RWPE2 (cell line): ENCODE measurements around the gene CYFIP1.

ENCODE experiments used
- ATAC-seq: fragments of 200-7000 bp; cut with Tn5 transposase; 3 replicates; pipeline ENCODE4 v1.9.1; 2021; ENCODE audit warnings: low read depth
- DNase-seq: peaks from one replicate; pipeline ENCODE4 v3.0.0-alpha.2; 2020; ENCODE audit warnings: low spot score
- H3K27ac ChIP-seq: fragments of 450-650 bp; 2 replicates; pipeline ENCODE4 v1.5.1; 2017; ENCODE audit warnings: mild to moderate bottlenecking; ENCODE audit not compliant: poor library complexity, severe bottlenecking
- H3K27me3 ChIP-seq: fragments of 250-450 bp; sonication (Bioruptor Pico); 2 replicates; pipeline ENCODE4 v1.5.1; 2021; ENCODE audit warnings: mild to moderate bottlenecking, moderate library complexity; ENCODE audit not compliant: insufficient read depth, poor library complexity, severe bottlenecking
- H3K36me3 ChIP-seq: fragments of 250-450 bp; sonication (Bioruptor Pico); 2 replicates; pipeline ENCODE4 v1.5.1; 2020; ENCODE audit warnings: low read depth, mild to moderate bottlenecking, moderate library complexity
- H3K4me1 ChIP-seq: fragments of 250-450 bp; sonication (Bioruptor Pico); 2 replicates; pipeline ENCODE4 v1.5.1; 2021; ENCODE audit warnings: mild to moderate bottlenecking, moderate library complexity; ENCODE audit not compliant: insufficient read depth, poor library complexity, severe bottlenecking
- H3K4me3 ChIP-seq: fragments of 250-450 bp; sonication (Bioruptor Pico); 2 replicates; pipeline ENCODE4 v1.5.1; 2021; ENCODE audit warnings: mild to moderate bottlenecking, moderate library complexity; ENCODE audit not compliant: severe bottlenecking
- H3K9me3 ChIP-seq: fragments of 250-450 bp; sonication (Bioruptor Pico); 2 replicates; pipeline ENCODE4 v1.5.1; 2021; ENCODE audit warnings: mild to moderate bottlenecking, moderate library complexity; ENCODE audit not compliant: severe bottlenecking
- TF ChIP-seq, protein P1 (sequence below): fragments of 450-650 bp; IDR thresholded peaks from one replicate; pipeline ENCODE4 v1.5.1; 2017; ENCODE audit warnings: mild to moderate bottlenecking, moderate library complexity; ENCODE audit not compliant: poor library complexity, severe bottlenecking

Gene CYFIP1

DNA sequence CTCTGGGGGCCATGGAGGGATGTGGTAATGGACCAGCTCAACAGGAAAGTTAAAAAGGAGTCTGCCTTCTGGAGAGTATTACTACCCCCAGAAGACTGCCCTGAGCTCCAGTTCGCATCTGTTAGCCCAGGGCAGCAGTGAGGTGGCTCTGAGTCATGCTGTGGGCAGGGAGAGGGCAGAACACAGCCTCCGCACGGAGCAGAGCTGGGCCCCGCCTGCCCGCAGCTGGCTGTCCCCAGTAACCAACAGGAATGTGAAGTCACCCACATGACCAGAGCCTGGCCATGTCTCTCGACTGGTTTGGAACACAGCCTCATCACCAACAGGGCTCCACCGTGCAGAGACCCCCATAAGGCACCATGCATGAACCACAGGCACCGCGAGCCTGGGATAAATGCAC, 62.1 kb downstream of the CYFIP1 start:
- TF ChIP-seq, protein P1, sequence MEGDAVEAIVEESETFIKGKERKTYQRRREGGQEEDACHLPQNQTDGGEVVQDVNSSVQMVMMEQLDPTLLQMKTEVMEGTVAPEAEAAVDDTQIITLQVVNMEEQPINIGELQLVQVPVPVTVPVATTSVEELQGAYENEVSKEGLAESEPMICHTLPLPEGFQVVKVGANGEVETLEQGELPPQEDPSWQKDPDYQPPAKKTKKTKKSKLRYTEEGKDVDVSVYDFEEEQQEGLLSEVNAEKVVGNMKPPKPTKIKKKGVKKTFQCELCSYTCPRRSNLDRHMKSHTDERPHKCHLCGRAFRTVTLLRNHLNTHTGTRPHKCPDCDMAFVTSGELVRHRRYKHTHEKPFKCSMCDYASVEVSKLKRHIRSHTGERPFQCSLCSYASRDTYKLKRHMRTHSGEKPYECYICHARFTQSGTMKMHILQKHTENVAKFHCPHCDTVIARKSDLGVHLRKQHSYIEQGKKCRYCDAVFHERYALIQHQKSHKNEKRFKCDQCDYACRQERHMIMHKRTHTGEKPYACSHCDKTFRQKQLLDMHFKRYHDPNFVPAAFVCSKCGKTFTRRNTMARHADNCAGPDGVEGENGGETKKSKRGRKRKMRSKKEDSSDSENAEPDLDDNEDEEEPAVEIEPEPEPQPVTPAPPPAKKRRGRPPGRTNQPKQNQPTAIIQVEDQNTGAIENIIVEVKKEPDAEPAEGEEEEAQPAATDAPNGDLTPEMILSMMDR: no peak
- peak; percentile 93 for ATAC-seq
- Histone ChIP-seq H3K4me3 (no peak overlapping the region), H3K36me3 (peaks cover 80% of the 10 kb centered on the region), H3K27me3 (no peaks in the 10 kb centered on the region), H3K4me1 (no peaks in the 10 kb centered on the region), H3K9me3 (no peaks in the 10 kb centered on the region), H3K27ac (peak overlapping the region; percentile 48)
- DNase-seq: no peak

DNA sequence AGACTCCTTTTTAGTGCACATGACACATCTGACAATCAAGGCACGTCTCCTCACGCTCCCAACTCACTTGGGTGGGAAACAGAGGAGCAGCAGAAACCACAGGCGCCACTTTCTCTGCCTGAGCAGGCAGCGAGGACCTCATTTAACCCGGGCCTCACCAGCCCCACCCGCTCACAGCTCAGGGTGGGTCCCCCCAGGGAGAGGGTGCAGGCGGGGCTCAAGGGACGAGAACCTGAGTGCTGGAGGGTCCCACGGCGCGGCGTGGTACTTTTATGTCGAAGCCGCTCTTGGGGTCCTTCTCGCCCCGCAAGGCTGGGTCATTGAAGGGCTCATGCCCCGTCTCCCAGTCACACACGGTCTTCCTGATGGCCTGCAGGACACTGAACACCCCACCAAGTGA, 62.6 kb downstream of the CYFIP1 start:
- TF ChIP-seq, protein P1: no peak
- Histone ChIP-seq H3K9me3 (no peaks in the 10 kb centered on the region), H3K4me1 (no peaks in the 10 kb centered on the region), H3K36me3 (peaks cover 81% of the 10 kb centered on the region), H3K4me3 (no peak overlapping the region), H3K27me3 (no peaks in the 10 kb centered on the region), H3K27ac (peak overlapping the region; percentile 48)
- DNase-seq (no peak), ATAC-seq (no peak)

DNA sequence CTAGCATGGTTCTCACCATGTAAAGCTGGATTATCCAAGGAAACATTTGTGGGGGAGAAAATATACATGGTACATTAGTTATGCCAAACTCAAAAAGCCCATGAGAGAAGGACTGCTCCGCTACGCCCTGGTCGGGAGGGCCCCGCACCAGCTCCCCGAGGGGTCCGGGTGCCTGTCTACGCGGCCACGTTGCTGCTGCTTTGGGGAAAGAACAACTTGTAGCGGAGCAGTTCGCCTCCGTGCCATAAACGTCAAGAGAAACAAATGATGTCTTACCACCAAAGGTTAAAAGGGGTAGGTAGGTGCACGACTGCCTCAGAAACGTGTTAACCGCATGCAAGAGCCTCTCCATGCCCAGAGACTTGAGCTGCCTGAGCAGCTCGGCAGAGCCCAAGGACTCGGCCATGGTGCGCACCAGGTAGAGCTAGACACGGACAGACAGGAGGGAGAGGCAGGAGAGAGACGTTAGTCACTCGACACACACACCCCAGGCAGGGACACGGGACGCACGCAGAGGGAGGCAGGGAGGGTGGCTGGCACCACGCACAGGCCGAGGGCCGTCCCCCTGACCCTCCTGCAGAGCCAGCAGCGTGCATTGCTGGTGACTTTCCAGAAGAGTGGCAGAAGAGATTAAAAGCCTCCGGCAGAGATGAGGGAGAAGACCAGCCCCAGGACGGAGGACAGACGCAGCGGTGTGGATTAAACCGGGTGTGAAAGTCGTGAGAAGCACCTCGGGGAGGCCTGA, 63.4 kb downstream of the CYFIP1 start:
- Histone ChIP-seq H3K9me3 (no peaks in the 10 kb centered on the region), H3K4me3 (no peak overlapping the region), H3K4me1 (no peaks in the 10 kb centered on the region), H3K27ac (peak overlapping the region; percentile 48), H3K27me3 (no peaks in the 10 kb centered on the region), H3K36me3 (peaks cover 82% of the 10 kb centered on the region)
- ATAC-seq: no peak
- TF ChIP-seq, protein P1: no peak
- DNase-seq: no peak

DNA sequence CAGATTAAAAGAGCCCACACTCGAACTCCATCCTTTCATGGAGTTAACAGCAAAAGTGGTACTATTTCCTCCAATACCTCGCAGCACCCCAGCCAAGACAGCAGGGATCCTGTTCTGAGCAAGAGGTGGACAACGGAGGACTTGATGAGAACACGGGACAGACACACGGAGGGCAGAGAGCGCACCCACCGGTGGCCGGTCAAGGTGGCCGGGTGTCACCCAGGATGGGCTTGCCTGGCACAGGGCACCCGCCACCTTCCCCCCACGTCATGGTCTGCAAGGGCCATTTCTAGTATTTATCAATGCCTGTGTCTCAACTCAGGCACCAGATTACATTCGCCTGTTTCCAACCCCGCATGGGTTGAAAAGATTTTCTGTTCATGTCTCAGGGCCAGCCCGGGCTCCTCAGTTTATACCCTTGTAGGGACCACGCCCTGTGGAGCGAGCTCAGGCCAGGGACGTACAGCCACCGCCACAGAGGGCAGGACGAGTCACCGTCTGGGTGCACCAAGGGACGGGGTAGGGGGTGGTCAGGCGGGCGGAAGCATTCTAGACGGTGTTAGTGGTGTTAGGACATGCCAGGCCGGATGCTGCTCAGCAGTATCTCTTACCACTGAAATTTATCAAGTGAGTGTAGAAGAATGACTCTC, 64.2 kb downstream of the CYFIP1 start:
- no peaks in the 10 kb centered on the region for H3K4me1 ChIP-seq
- no peaks in the 10 kb centered on the region for H3K27me3 ChIP-seq
- DNase-seq: no peak
- TF ChIP-seq, protein P1: no peak
- peak; percentile 35 for ATAC-seq
- H3K9me3 ChIP-seq: no peaks in the 10 kb centered on the region
- H3K4me3 ChIP-seq: no peak overlapping the region
- peak overlapping the region; percentile 48 for H3K27ac ChIP-seq
- H3K36me3 ChIP-seq: peaks cover 85% of the 10 kb centered on the region
